HG03521 (cell line): Measurements from ENCODE around the gene TMEM53.
A peak's percentile ranks its signal among the peaks of the same experiment; 100 is the strongest.

Experiments used
- ATAC-seq: cut with Tn5 transposase; IDR thresholded peaks from one replicate; pipeline ENCODE4 v1.9.1; 2021; ENCODE audit warnings: mild to moderate bottlenecking, moderate library complexity; ENCODE audit not compliant: unreplicated experiment

The TMEM53 gene

GRCh38 chr1:44674113-44675000 lies at the start of gene TMEM53, which contains the start of gene ARMH1:
Gene TMEM53, minus strand, starts transcription at chr1:44674481. Its CDS starts 90 bp downstream, at chr1:44674391.
Gene ARMH1, plus strand, starts transcription at chr1:44674714. Its CDS starts 14,984 bp downstream, at chr1:44689698.
- ATAC-seq: peak; percentile 84

- ATAC-seq: no peak
Observed at GRCh38 chr1:44723496-44724295, 49.4 kb upstream of the TMEM53 start.

- no peak for ATAC-seq
Observed at GRCh38 chr1:44723064-44723463, 48.8 kb upstream of the TMEM53 start.

GRCh38 chr1:44721485-44722361 lies 47.4 kb upstream of the TMEM53 start:
- ATAC-seq: peak; percentile 46

GRCh38 chr1:44720281-44720680 lies 46.0 kb upstream of the TMEM53 start:
- ATAC-seq: no peak

GRCh38 chr1:44719318-44719717 lies 45.0 kb upstream of the TMEM53 start:
- ATAC-seq: no peak

- ATAC-seq: no peak
Observed at GRCh38 chr1:44718091-44718490, 43.8 kb upstream of the TMEM53 start.

- ATAC-seq: no peak
Observed at GRCh38 chr1:44717653-44718052, 43.4 kb upstream of the TMEM53 start.

GRCh38 chr1:44717156-44717555 lies 42.9 kb upstream of the TMEM53 start:
- ATAC-seq: no peak

- no peak for ATAC-seq
Observed at GRCh38 chr1:44714944-44715571, 40.8 kb upstream of the TMEM53 start.

- no peak for ATAC-seq
Observed at GRCh38 chr1:44714532-44714931, 40.3 kb upstream of the TMEM53 start.

- no peak for ATAC-seq
Observed at GRCh38 chr1:44713321-44713781, 39.1 kb upstream of the TMEM53 start.

GRCh38 chr1:44707959-44708831 lies 33.9 kb upstream of the TMEM53 start:
- ATAC-seq: no peak

- no peak for ATAC-seq
Observed at GRCh38 chr1:44707112-44707881, 33.0 kb upstream of the TMEM53 start.

GRCh38 chr1:44705938-44706337 lies 31.7 kb upstream of the TMEM53 start:
- no peak for ATAC-seq

- no peak for ATAC-seq
Observed at GRCh38 chr1:44705470-44705869, 31.2 kb upstream of the TMEM53 start.

- ATAC-seq: no peak
Observed at GRCh38 chr1:44701141-44701573, 26.9 kb upstream of the TMEM53 start.

GRCh38 chr1:44700573-44700972 lies 26.3 kb upstream of the TMEM53 start:
- no peak for ATAC-seq
